Measurements from ENCODE around the gene PIGO. TPM values are rescaled to one million over a fixed set of nuclear protein-coding genes. Genes with fewer than 3 reads are reported as not detected.

The PIGO gene
- total and polyA plus RNA-seq, 2 of the 8 experiments (the other 6 are each of a cell fraction or from before 2014, with no cell fraction given): 20.5 to 31.3 TPM

GRCh38 chr9:35042891-35043545, 53.4 kb downstream of the PIGO start (continued):
- TF ChIP-seq CHD7 (IDR thresholded peaks at IDR 0.05; ENCODE audit: insufficient replicate concordance, low read length): no peak
- no peak for TF ChIP-seq NRF1 (IDR thresholded peaks at IDR 0.05; ENCODE audit: low read depth, low read length)
- no peak for TF ChIP-seq HDAC6 (IDR thresholded peaks at IDR 0.05; ENCODE audit: low read depth, low read length)
- TF ChIP-seq SP4 (IDR thresholded peaks at IDR 0.05; ENCODE audit: low read length): no peak
- no peak for TF ChIP-seq SIRT6 (IDR thresholded peaks at IDR 0.05; ENCODE audit: low read length)
- no peak for TF ChIP-seq NANOG (IDR thresholded peaks at IDR 0.05; ENCODE audit: insufficient read depth, low read depth, low read length, poor library complexity, severe bottlenecking)
- no peak for TF ChIP-seq SRF (IDR thresholded peaks at IDR 0.05; ENCODE audit: low read depth, low read length)
- no peak for TF ChIP-seq POLR2A (IDR thresholded peaks at IDR 0.05; ENCODE audit: control extremely low read depth in 1 of 2, low read depth in 2 of 2, low read length in 2 of 2)
- TF ChIP-seq FOSL1 (IDR thresholded peaks at IDR 0.05; ENCODE audit: insufficient read depth, low read depth, low read length): no peak
- no peak for TF ChIP-seq SAP30 (IDR thresholded peaks at IDR 0.05; ENCODE audit: insufficient read depth, insufficient replicate concordance, low read length)
- TF ChIP-seq POU5F1 (IDR thresholded peaks at IDR 0.05; ENCODE audit: low read depth, low read length): no peak
